Hematopoietic multipotent progenitor cell (in vitro differentiated cells): Measurements from ENCODE around the gene CHST6. TPM values are rescaled to one million over a fixed set of nuclear protein-coding genes. Genes with fewer than 3 reads are reported as not detected.
A peak's percentile ranks its signal among the peaks of the same experiment; 100 is the strongest.
"Not testable (repeated sequence)": the region's sequence is repeated elsewhere in the genome, so short reads cannot be mapped to it uniquely, and the experiment has no call there.

ENCODE experiments used
- DNase-seq, 3 donors: peaks; one replicate each; pipeline ENCODE4 v3.0.0-alpha.2; 2011 to 2015; ENCODE audit warnings: low read depth in 2 of 3, low spot score in 2 of 3
- total RNA-seq: library from RNA; depleted of rRNA; stranded (reverse); fragments of >200 nt; gene quantifications from one replicate; pipeline ENCODE4 v1.2.3, GENCODE V29; 2012

Gene CHST6
- total RNA-seq, 1 donor: 0.27 TPM

DNA sequence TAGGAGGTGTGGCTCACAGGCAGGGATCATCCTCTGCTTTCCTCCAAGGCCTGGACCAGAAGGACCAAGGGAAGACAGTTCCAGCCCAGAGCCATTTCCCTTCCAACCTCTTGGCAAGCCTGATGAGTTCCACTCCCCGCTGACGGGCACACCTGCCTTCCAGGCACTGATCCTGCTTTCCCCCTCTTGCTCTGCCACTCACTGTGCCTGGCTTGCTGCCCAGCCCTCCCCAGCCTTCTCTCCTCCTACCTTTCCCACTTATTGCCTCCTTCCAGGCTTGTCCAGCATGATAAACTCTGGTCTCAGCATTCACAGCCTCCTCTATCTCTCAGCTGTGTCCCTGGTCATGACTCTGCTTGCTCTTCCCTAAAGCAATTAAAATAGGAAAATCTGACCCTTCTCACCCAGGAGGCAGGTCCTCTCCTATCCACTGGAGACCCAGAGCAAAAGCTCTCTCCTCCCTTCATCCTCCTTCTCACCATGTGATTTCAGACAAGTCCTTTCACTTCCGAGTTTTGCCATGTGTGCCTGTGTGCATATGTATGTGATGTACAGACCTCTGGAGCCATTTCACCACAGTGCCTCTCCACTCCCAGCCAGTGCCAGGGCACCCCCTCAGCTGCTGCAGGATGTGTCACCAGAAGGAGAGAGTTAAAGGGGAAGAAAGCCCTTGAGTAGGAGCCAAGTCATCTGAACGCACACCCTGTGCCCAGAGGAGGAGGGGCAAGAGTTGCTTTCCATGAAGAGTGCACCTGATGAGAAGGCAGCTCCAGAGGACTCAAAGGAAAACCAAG is 17.4 kb downstream of the CHST6 start:
- peak in 2 of 3 donors; percentile 61 to 85 for DNase-seq

GRCh38 chr16:75476817-75477216 is 18.4 kb downstream of the CHST6 start:
- no peak for DNase-seq

DNA sequence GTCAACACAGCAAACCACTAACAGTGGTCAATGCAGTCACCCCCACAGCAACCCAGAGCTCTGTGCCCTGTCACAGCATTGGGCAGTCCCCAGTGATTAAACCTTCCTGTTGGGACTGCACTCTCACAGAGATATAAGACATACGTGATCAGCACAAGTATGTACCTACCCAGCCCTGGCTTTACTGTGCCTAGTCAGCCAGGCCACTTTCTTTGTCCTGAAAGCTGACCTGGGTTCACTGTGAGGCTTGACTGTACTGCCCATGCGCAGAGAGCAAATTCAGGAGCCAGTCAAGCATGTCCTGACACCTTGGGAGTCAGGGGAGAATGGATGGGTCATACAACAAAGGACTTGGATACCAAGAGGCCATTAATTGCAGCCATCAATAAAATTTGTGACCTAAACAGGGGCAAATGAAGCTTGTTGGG is 19.8 kb downstream of the CHST6 start:
- DNase-seq: no peak

DNA sequence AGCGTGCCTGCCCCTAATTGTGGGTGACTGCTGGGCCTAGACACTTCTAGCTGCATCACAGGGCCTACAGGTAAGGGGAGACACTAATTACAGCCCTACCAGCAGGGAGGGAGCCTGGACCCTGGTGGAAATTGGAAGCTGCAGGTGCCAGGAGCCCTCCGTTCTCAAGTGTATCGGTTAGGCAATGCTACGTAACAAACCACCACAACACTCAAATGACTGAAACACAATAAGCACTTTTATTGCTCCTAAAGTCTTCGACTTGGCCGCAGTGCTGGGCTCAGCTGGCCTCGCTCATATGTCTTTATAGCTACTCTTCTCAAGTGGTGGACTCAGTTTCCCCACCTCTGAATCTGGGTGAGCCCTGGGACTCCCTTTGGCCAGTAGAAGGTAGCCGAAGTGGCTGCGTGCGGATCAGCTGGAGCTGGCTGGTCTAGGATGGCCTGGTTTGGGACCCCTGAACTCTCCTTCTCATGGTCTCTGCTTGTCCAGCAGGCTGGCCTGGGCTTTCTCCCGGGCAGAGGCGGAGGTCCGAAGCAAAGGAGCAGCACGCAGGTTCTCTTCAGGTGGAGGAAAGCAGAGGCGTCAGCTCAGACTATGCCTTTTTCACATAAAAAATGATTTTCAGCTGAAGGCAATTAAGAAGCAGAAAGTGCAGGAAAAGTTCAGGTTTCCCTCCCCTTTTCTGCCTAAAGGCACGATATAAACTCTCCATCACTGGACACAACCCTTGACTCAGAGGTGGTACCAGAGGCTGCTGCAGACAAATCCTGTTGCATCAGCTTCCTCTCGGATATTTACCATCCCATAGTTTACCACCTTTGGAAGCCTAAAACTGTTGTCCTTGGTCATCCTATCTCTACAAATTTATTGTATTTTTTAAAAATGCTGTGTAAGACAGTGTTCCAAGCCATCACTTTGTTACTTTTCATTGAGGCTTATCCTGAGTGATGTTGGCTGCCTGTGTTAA is 22.0 kb downstream of the CHST6 start:
- DNase-seq: no peak

DNA sequence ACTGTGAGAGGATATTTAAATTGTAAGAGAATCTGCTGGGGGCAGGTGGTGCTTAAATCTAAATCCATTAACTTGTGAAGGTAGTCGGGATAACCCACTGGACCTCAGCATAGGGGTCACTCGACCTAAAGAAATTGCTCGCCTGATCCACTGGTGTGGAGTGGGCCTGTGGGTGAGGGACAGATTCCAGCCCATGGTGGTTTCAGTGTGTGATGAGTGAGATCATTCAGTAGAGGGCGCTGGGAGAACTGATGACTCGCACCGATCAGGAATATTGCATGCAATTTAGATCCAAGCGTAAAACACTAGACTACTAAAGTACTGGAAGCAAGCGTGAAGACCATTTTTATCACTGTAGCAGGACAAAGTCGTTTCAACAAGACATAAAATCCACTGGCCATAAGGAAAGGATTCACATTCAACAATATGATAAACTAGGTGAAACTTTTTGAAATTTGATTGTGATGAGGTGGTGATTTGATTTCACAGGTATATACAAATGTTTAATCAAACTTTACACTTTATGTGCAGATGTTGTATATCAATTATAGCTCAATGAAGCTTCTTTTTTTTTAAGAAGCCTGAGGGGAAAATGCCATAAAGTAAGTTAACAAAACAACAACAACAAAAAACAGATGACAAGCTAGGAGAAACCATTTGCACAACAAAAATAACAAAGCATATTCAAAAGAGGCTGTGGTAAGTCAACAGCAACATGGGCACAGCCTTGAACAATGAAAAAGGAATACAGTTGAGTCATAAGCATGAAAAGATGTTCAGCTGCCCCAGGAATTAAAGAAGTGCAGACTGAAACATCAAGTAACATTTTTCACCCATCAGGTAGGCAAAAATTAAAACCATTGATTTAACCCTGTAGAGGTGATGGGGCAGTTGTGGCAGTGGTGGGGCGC is 23.3 kb downstream of the CHST6 start:
- peak in 2 of 3 donors; percentile 37 to 58 for DNase-seq

GRCh38 chr16:75466760-75467159 is 28.5 kb downstream of the CHST6 start:
- no peak for DNase-seq

DNA sequence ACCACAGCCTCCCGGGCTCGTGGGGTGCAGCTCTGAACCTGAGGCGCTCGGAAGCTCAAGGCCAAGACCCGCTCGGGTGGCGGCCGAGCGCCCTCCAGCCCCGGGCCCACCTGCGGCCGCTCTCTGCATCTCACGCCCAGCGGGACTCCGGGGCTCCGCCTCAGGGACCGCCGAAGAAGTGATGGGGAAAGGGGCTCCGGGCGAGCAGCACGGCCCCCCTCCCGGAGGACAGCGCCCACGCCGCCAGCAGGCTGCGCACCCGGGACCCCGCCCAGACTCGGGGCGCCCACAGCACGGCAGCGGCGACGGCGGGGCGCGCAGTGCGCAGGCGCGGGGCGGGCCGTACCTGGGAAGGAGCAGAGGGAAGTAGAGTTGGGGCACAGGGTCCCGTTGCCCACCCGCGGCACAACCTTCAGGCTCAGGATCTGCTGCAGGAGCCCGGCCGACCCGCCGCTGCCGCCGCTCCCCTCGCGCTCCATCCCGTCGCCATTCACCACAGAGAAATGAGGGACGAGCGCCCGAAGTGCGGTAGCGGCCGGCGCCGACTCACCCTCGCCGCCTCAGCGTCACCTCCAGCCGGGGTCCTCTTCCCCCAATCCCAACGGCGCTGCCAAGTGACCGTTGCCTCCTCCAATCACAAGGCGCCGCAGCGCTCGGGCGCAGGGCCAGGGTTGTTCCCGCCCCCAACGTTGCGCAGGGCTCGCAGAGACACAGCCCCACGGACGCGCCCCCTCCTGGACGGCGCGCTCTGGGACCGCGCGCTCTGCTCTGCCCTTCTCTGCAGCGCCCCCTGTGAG is 30.9 kb downstream of the CHST6 start, which contains the start of gene TMEM170A:
TSS of gene TMEM170A (minus strand) at position 568 of the 797 bp plus-strand sequence. CDS start at position 479, 89 bp downstream.
- DNase-seq: peak; percentile 98 to 99 (median 99)

GRCh38 chr16:75463389-75464121 is 31.7 kb downstream of the CHST6 start:
- DNase-seq: peak in 1 of 3 donors; percentile 10

GRCh38 chr16:75462806-75463205 is 32.4 kb downstream of the CHST6 start:
- DNase-seq: peak in 2 of 3 donors; percentile 20 to 33

DNA sequence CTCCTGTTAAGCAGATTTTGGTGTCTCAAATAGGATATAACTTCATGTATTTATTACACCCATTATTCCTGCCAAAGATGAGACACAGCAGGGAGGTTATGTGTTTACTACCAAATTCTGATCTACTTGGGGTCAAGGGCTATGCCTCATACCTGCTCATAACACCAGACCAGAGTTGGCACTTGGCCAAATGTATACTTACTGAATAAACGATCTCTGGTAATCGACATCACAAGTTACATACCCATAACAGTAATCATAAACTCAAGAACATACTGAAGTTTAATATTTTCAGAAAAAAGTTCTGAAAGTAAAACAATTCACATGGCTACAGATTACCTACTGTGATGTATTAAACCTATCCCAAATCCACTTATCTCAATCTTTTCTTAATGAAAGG is 33.7 kb downstream of the CHST6 start:
- no peak for DNase-seq

DNA sequence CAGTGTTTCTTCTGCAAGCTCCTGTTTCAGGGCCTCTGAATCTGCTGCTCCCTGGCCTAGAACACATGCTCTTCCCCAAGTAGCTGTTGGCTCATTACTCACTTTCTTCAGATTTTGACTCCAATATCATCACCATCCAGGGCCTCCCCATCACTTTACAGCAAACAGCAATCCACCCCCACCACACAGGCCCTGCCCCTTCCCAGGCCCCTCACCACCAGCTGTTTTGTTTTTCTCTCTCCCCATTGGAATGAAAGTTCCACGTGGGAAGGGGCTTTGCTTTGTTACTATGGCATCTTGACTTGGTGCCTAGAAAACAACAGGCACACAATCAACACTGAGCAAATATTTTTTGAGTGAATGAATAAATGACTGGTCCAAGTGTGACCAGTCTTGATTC is 34.8 kb downstream of the CHST6 start:
- DNase-seq: no peak

DNA sequence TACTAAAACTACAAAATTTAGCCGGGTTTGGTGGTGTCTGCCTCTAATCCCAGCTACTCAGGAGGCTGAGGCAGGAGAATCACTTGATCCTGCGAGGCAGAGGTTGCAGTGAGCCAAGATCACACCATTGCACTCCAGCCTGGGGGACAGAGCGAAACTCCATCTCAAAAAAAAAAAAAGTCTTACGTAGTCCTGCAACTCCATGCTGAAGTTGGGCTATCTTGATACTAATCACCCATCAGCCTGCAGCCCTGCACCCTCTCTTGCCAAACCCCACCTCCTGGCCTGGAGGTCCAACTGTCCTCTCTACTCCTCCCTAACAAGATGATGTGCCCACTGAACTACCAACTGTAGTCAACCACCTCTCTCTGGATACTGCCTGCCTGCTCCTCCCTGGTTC is 35.5 kb downstream of the CHST6 start:
- DNase-seq: no peak

DNA sequence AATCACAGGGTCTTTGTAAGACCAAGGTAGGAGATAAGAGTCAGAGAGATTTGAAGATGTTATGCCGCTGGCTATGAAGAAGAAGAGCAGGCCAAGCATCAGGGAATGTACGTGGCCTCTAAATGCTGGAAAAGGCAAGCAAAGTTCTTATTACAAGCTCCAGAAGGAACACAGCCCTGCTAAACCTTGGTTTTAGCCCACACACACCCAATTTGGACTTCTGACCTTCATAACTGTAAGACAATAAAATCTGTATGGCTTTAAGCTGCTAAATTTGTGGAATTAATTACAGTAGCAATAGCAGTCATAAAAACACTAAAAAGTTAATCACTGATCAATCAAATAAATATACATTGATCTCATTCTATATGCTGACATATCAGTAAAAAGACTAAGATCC is 36.8 kb downstream of the CHST6 start:
- DNase-seq: no peak

- DNase-seq: no peak
These were observed 37.2 kb downstream of the CHST6 start for GRCh38 chr16:75458029-75458428.

- no peak for DNase-seq
These were observed 37.7 kb downstream of the CHST6 start for GRCh38 chr16:75457485-75458021.

- DNase-seq: no peak
These were observed 38.3 kb downstream of the CHST6 start for GRCh38 chr16:75456971-75457370.

DNA sequence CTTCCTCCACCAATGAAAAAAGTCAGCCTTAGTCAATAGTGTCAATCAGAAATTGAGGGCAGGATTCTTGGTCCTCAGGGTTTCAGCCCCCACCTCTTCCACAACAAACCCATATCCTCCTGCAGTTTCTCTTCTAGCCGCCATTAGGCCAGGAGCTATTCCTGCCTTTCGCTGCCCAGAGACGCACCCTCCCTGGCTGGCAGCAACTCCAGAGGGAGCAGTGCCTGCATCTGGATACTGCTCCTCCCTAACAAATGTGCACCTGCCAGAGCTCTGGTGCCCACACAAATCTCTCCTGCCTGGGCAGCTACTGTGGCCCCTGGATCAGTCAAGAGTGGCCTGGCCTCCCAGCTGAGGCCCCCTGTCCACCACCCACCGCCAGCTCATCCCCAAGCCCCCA is 38.8 kb downstream of the CHST6 start:
- not testable (repeated sequence) for DNase-seq

DNA sequence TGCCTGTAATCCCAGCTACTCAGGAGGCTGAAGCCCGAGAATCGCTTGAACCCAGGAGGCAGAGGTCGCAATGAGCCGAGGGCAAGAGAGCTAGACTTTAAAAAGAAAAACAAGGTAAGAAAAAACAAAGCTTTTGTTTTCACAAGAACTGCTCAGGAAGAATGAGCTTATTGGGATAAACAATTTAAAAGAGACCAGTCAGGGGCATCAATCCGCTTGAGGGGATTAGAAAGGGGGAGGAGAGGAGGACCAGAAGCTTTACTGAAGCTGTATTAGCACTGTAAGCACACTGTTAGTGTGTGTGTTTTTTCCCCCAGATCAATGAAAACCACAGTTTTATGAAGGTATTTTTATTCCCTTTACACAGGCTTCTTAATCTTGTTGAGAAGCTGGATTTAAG is 39.6 kb downstream of the CHST6 start:
- no peak for DNase-seq
